ENCODE results near the gene CDCA4. TPM values are rescaled to one million over a fixed set of nuclear protein-coding genes. Genes with fewer than 3 reads are reported as not detected.
A peak's percentile ranks its signal among the peaks of the same experiment; 100 is the strongest.
"Not testable (repeated sequence)": the region's sequence is repeated elsewhere in the genome, so short reads cannot be mapped to it uniquely, and the experiment has no call there.

CDCA4 gene
- total RNA-seq, 1 experiment from 2014 or later: 39.0 TPM

- not testable (repeated sequence) for DNase-seq (ENCODE audit: low read depth)
These were observed 12.6 kb upstream of the CDCA4 start for GRCh38 chr14:105033412-105033900.

DNA sequence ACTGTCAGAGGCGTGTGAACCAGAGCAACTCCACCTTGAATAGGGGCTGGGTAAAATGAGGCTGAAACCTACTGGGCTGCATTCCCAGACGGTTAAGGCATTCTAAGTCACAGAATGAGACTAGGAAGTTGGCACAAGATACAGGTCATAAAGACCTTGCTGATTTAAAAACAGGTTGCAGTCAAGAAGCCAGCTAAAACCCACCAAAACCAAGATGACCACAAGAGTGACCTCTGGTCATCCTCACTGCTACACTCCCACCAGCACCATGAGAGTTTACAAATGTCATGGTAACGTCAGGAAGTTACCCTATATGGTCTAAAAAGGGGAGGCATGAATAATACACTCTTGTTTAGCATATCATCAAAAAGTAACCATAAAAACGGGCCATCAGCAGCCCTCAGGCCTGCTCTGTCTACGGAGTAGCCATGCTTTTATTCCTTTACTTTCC, 11.6 kb upstream of the CDCA4 start:
- peak; percentile 87 for DNase-seq (ENCODE audit: low read depth)

DNA sequence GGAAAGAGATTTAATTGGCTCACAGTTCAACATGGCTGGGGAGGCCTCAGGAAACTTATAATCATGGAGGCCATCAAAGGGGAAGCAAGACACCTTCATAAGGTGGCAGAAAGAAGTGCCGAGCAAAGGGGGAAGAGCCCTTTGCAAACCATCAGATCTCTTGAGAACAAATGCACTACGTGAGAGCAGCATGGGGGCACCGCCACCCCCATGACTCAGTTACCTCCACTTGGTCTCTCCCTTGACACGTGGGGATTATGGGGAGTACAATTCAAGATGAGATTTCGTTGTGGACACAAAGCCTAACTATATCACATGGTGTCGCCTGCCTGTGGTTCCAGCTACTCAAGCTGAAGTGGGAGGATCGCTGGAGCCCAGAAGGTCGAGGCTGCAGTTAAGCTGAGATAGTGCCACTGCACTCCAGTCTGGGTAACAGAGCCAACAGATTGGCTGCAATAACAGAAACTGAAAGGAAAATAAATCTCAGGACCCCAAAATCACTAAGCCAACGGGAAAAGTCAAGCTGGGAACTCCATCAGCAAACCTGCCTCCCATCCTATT, 10.0 kb upstream of the CDCA4 start:
- DNase-seq (ENCODE audit: low read depth): no peak

DNA sequence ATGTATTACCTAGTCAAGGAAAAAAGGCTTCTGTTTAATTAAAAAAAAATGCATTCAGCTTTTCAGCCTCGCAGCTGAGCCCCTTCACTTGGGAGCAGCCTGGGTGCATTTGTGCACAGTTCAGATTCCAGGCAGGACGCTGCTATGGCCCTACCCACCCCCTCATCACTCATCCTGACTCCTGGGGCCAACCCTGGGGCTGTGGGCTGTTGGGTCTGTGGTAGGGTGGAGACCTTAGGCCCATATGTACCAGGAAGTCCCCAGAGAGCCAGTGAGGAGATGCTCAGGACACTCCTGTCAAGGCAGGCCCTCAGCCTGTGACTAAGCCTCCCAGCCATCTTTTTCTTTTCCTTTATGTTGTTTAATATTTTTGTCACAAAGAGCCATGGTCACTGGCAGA, 9.3 kb upstream of the CDCA4 start:
- no peak for DNase-seq (ENCODE audit: low read depth)

DNA sequence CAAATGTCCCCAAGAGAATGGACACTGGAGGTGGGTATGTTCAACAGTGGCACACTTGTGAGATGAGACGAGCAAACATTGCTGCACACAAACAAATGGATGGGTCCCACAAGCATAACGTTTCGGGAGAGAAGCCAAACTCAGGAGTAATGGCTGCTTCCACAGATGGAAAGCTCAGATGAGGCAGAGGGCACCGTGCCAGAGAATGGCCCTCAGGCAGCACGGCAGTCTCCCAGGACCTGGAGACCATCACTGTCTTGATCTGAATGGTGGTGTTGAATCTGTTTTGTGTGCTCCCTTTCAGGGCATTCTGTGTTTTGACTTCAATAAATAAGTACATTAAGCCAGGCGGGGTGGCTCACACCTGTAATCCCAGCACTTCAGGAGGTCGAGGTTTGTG, 8.5 kb upstream of the CDCA4 start:
- no peak for DNase-seq (ENCODE audit: low read depth)

- DNase-seq (ENCODE audit: low read depth): peak; percentile 73
These were observed 7.5 kb upstream of the CDCA4 start for GRCh38 chr14:105028251-105028927.

- DNase-seq (ENCODE audit: low read depth): not testable (repeated sequence)
These were observed 6.8 kb upstream of the CDCA4 start for GRCh38 chr14:105027718-105028117.

- peak; percentile 70 for DNase-seq (ENCODE audit: low read depth)
These were observed 6.1 kb upstream of the CDCA4 start for GRCh38 chr14:105026802-105027563.

DNA sequence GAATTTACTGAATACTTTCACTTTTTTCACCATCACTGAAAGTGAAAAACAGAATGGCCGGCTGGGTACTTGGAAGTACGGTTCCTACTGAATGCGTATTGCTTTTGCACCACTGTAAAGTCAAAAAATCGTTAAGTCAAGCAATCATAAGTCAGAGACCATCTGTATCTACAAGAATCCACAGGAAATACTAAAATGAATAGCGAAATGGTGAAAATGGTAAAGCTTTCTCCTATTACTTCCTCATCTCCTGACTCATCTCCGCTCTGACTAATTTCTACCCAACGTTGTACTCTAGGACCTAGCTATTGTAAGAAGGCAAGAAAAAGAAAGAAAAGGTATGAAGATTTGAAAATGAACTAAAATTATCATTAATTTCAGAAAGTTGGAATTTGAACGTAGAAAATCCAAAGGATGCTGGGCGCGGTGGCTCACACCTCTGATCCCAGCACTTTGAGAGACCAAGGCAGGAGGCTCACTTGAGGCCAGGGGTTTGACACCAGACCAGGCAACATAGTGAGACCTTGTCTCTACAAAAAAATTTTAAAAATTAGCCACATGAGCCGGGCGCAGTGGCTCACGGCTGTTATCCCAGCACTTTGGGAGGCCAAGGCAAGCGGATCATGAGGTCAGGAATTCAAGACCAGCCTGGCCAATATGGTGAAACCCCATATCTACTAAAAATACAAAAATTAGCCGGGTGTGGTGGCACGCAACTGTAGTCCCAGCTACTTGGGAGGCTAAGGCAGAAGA, 5.3 kb upstream of the CDCA4 start:
- DNase-seq (ENCODE audit: low read depth): peak; percentile 83

- no peak for DNase-seq (ENCODE audit: low read depth)
These were observed 4.5 kb upstream of the CDCA4 start for GRCh38 chr14:105025429-105025828.

- peak; percentile 76 for DNase-seq (ENCODE audit: low read depth)
These were observed 3.1 kb upstream of the CDCA4 start for GRCh38 chr14:105023791-105024480.

- DNase-seq (ENCODE audit: low read depth): peak; percentile 26
These were observed 2.3 kb upstream of the CDCA4 start for GRCh38 chr14:105023144-105023543.

- DNase-seq (ENCODE audit: low read depth): no peak
These were observed 1.4 kb upstream of the CDCA4 start for GRCh38 chr14:105022276-105022670.

DNA sequence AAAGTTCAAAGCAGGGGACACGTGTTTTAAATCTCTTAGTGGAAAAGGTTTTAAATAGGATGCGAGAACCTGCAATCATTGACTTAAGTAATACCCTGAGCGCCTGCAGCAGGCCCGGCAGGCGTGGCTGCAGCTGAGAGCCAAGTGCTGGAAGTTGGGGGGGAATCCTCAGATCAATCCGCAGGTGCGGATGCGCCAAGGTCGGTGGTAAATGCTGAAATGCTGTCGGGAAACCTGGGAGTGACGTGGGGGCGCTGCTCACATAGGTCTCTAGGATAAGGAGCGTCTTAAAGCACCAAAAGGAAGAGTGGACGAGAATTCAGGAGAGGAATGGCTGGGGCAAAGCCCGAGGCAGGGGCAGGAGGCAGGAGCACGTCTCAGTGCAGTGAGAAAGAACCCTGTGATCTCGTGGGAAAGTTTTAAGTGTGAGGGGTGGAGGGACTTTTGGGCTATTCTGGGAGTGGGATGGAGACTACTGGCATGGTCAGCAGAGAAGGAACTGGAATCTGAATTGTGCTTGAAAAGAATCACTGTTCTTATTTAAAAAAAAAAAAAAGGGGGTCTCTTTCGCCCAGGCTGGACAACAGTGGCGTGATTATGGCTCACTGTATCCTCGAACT, 883 bp upstream of the CDCA4 start:
- DNase-seq (ENCODE audit: low read depth): peak; percentile 38

DNA sequence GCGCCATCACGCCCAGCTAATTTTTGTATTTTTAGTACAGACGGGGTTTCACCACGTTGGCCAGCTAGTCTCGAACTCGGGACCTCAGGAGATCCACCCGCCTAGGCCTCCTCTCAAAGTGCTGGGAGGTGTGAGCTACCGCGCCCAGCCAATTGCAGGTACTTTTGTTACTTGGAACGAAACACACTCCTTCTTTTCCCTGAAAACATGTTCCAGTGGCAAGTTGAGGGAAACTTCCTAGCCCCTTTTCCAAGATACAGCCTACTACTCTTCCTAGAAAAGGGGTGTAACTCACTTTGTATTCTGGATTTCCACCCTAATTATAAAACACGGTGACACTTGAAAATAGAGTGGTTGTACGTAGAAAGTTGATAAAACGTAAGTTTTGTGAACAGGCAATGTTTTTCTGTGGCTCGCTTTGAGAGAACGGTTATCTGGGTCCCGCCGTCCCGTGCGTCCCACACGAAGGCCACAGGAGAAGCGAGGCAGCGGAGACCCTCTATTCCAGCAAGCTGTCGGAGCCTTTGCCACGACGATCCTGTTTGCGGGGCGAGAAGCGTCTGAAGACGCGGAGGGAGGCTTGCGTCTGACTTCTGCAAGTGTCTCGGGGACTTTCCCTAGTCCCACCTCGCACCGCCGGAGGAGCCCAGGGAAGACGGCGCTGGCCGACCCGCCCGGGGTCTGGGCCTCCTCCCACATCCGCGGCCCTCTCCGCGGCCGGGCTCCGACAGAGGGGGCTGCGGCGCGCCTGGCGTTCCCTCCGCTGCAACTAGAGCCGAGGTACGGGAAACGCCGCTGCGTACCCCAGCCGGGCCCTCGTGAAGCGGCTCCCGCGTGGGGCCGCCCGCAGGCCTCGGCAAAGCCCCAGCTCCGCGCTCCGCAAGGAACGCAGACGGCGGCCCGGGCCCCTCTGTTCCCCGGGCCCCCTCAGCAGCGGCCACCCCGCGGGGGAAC, 745 bp downstream of the CDCA4 start:
- peak; percentile 26 for DNase-seq (ENCODE audit: low read depth)

- DNase-seq (ENCODE audit: low read depth): no peak
These were observed 2.5 kb downstream of the CDCA4 start for GRCh38 chr14:105018414-105018813.

GRCh38 chr14:105015905-105016304, 5.0 kb downstream of the CDCA4 start:
- DNase-seq (ENCODE audit: low read depth): no peak

DNA sequence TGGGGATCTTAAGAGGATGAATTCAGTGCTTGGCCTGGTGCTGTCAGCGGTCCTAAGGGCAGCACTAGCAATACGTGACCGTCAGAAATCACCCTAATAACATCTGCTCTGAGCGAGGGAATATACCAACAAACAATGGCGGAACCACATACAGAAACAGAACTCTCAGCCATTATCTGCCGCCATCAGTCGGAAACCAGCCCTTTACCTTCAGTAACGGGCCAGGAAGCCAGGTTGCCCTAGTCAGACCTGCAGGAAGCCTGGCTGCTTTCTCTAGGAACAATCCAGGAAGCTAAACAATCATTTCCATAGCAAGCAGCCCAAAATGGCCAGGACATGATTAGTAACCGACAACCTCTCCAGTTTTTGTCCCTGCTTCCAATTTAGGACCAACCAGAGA, 5.6 kb downstream of the CDCA4 start:
- DNase-seq (ENCODE audit: low read depth): no peak

GRCh38 chr14:105014631-105015030, 6.3 kb downstream of the CDCA4 start:
- no peak for DNase-seq (ENCODE audit: low read depth)

- DNase-seq (ENCODE audit: low read depth): no peak
These were observed 6.9 kb downstream of the CDCA4 start for GRCh38 chr14:105014032-105014431.

Measured in RPMI7951 (cell line).